Activated T-helper 1 cell treated with anti-CD3 and anti-CD28 coated beads, Interleukin-12 subunit alpha, Interleukin-12 subunit beta, Interleukin-2, Interleukin-4 antibody, amounts not matched to agents 30 ng/mL and 10 ng/mL and 1 ng/mL, durations not matched to agents 14 hours and 24 hours and 36 hours (primary cell): ENCODE results near the gene RAPGEF2. TPM values are rescaled to one million over a fixed set of nuclear protein-coding genes. Genes with fewer than 3 reads are reported as not detected.

ENCODE experiments used
- DNase-seq: peaks from one replicate; pipeline ENCODE4 v3.0.0; 2021; ENCODE audit warnings: low spot score
- H3K27ac Mint-ChIP-seq: one replicate; pipeline ENCODE4 v1.8.0; 2021; ENCODE audit warnings: mild to moderate bottlenecking, mixed read lengths
- H3K27me3 Mint-ChIP-seq: one replicate; pipeline ENCODE4 v1.8.0; 2022; ENCODE audit warnings: mild to moderate bottlenecking, moderate library complexity, mixed read lengths; ENCODE audit not compliant: insufficient read depth
- H3K36me3 Mint-ChIP-seq: one replicate; pipeline ENCODE4 v1.8.0; 2021; ENCODE audit warnings: low read depth, mixed read lengths
- H3K4me1 Mint-ChIP-seq: one replicate; pipeline ENCODE4 v1.8.0; 2021; ENCODE audit warnings: low read depth, mixed read lengths
- H3K4me3 Mint-ChIP-seq: one replicate; pipeline ENCODE4 v1.8.0; 2021; ENCODE audit warnings: mild to moderate bottlenecking, moderate library complexity, mixed read lengths
- H3K9me3 Mint-ChIP-seq: one replicate; pipeline ENCODE4 v1.8.0; 2021; ENCODE audit warnings: mixed read lengths
- intact Hi-C: fragments of 100-400 bp; cut with micrococcal nuclease; formaldehyde crosslinking; loops from one replicate; pipeline ENCODE4 v1.15.1; 2024
- total RNA-seq: library from RNA; stranded (reverse); gene quantifications from 2 replicates; pipeline ENCODE4 v1.2.3, GENCODE V29; 2022

Gene RAPGEF2
- total RNA-seq, 1 donor from 2014 or later = 27.5 TPM

DNA sequence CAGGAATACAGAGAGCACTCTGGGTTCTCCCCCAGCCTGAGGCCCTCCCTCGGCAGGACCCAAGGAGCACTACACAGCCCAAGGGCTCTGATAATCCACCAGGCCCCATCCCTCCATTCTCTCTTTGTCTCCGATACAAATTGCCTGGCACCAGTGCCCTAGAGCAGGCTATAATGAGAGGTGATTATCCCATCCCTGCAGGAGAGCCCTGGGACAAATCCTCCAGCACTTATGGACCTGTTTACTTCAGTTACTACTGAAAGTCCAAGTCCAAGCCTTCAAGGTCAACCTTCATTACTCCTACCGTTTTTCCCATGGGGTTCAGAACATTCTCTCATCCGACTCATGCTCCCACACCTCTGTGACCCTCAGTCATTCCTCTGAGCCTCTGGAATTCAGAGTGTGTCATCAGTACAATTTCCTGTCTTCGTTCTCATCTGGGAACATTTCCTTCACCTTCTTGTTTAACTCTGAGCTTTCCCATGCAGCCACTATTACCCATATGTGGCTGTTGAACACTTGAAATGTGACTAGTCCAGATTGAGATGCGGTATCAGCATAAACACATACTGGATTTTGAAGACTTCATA, 299.0 kb downstream of the RAPGEF2 start:
- no peak overlapping the region for H3K27ac Mint-ChIP-seq
- H3K4me3 Mint-ChIP-seq = no peak overlapping the region
- no peaks in the 10 kb centered on the region for H3K36me3 Mint-ChIP-seq
- peaks cover 15% of the 10 kb centered on the region for H3K27me3 Mint-ChIP-seq
- H3K4me1 Mint-ChIP-seq = no peaks in the 10 kb centered on the region
- H3K9me3 Mint-ChIP-seq = no peaks in the 10 kb centered on the region
- no peak for DNase-seq
- intact Hi-C loops = no loop called here
